Tibial nerve (tissue), 4 donors: ENCODE data around the gene GPX4. TPM values are rescaled to one million over a fixed set of nuclear protein-coding genes. Genes with fewer than 3 reads are reported as not detected.

Experiments used
- DNase-seq, 2 donors: peaks; one replicate each; pipeline ENCODE4 v3.0.0-alpha.2; 2019; ENCODE audit warnings: low spot score in 2 of 2
- H3K27ac ChIP-seq, 4 donors: fragments of 200-600 bp; sonication (generic) in 3 of 4; one replicate each; pipeline ENCODE4 v1.5.1; 2017 to 2019; ENCODE audit warnings: mild to moderate bottlenecking in 1 of 4
- H3K27me3 ChIP-seq, 2 donors: fragments of 200-600 bp; sonication (generic) in 1 of 2; one replicate each; pipeline versions ENCODE4 v1.5.1 to v1.6.0; 2017 to 2019
- H3K36me3 ChIP-seq, 3 donors: fragments of 200-600 bp; sonication (generic); one replicate each; pipeline ENCODE4 v1.5.1; 2018 to 2019
- H3K4me1 ChIP-seq, 4 donors: fragments of 200-600 bp; sonication (generic) in 3 of 4; one replicate each; pipeline ENCODE4 v1.5.1; 2017 to 2019
- H3K4me3 ChIP-seq, 4 donors: fragments of 200-600 bp; sonication (generic) in 3 of 4; one replicate each; pipeline ENCODE4 v1.5.1; 2017 to 2019; ENCODE audit warnings: mild to moderate bottlenecking in 1 of 4, moderate library complexity in 1 of 4
- H3K9me3 ChIP-seq, 4 donors: fragments of 200-600 bp; sonication (generic) in 3 of 4; one replicate each; pipeline ENCODE4 v1.5.1; 2017 to 2019
- CTCF ChIP-seq, 5 experiments: fragments of 200-600 bp in 3 of 5; fragments of 450-650 bp in 2 of 5; sonication (generic) in 3 of 5; IDR thresholded peaks; one replicate each; pipeline ENCODE4 v1.5.1; 2016 to 2019; ENCODE audit warnings: antibody characterized with exemption in 5 of 5, mild to moderate bottlenecking in 3 of 5, moderate library complexity in 2 of 5
- EP300 ChIP-seq, 2 donors: sonication (generic); formaldehyde crosslinking; IDR thresholded peaks; one replicate each; pipeline ENCODE4 v1.6.1; 2017; ENCODE audit warnings: antibody characterized with exemption in 2 of 2, mild to moderate bottlenecking in 1 of 2
- POLR2A ChIP-seq, 2 donors: fragments of 450-650 bp; IDR thresholded peaks; one replicate each; pipeline ENCODE4 v1.6.1; 2017; ENCODE audit warnings: antibody characterized with exemption in 2 of 2, mild to moderate bottlenecking in 2 of 2, moderate library complexity in 2 of 2
- WGBS, 2 donors: methylation state at CpG; one replicate each; pipeline ENCODE4 v1.1.5; 2018; 5-methylcytosine and 5-hydroxymethylcytosine counted together
- total RNA-seq, 4 donors: library from RNA; depleted of rRNA; stranded (reverse); fragments of >200 nt; gene quantifications; one replicate each; pipeline ENCODE4 v1.1.0, GENCODE V29; 2016

The GPX4 gene
- total RNA-seq, 4 donors from 2014 or later = 337 to 518 (median 493) TPM

GRCh38 chr19:1098177-1099051 is 5.4 kb upstream of the GPX4 start:
- TF ChIP-seq POLR2A (IDR thresholded peaks at IDR 0.05) = no peak
- TF ChIP-seq CTCF (IDR thresholded peaks at IDR 0.05) = no peak
- no peak for TF ChIP-seq EP300 (IDR thresholded peaks at IDR 0.05)
- Histone ChIP-seq H3K27me3 (no peaks in the 10 kb centered on the region), H3K36me3 (peaks cover 0 to 4% (median 3%) of the 10 kb centered on the region in 3 donors), H3K27ac (peak overlapping the region; percentile 41 to 95 (median 78)), H3K4me1 (peaks cover 0 to 81% (median 64%) of the 10 kb centered on the region in 4 donors), H3K4me3 (no peak overlapping the region), H3K9me3 (no peaks in the 10 kb centered on the region)
- DNase-seq = no peak
- WGBS, 2 donors = 41 to 42% methylated on average over 14 to 15 of the region's 15 CpGs

GRCh38 chr19:1101337-1101698 is 2.5 kb upstream of the GPX4 start:
- peak overlapping the region in 1 of 4 donors; percentile 0 for H3K4me3 ChIP-seq
- no peaks in the 10 kb centered on the region for H3K27me3 ChIP-seq
- WGBS, 2 donors = 13 to 17% methylated on average over 7 to 9 of the region's 9 CpGs
- no peak for TF ChIP-seq EP300 (IDR thresholded peaks at IDR 0.05)
- TF ChIP-seq POLR2A (IDR thresholded peaks at IDR 0.05) = no peak
- no peaks in the 10 kb centered on the region for H3K9me3 ChIP-seq
- peaks cover 0 to 6% (median 1%) of the 10 kb centered on the region in 3 donors for H3K36me3 ChIP-seq
- H3K4me1 ChIP-seq = peaks cover 0 to 77% (median 64%) of the 10 kb centered on the region in 4 donors
- peak overlapping the region; percentile 91 to 99 (median 94) for H3K27ac ChIP-seq
- DNase-seq = peak in 1 of 2 donors; percentile 48

GRCh38 chr19:1102407-1103131 is 1.2 kb upstream of the GPX4 start:
- DNase-seq = peak in 1 of 2 donors; percentile 82

GRCh38 chr19:1103132-1103707 is 574 bp upstream of the GPX4 start:
- peaks cover 0 to 80% (median 60%) of the 10 kb centered on the region in 4 donors for H3K4me1 ChIP-seq
- peaks cover 3 to 25% (median 4%) of the 10 kb centered on the region in 3 donors for H3K36me3 ChIP-seq
- H3K9me3 ChIP-seq = no peaks in the 10 kb centered on the region
- TF ChIP-seq CTCF (IDR thresholded peaks at IDR 0.05) = no peak
- TF ChIP-seq POLR2A (IDR thresholded peaks at IDR 0.05) = no peak
- no peak for TF ChIP-seq EP300 (IDR thresholded peaks at IDR 0.05)
- 28 to 32% methylated on average over 18 to 20 of the region's 20 CpGs for WGBS, 2 donors
- peak overlapping the region; percentile 91 to 99 (median 94) for H3K27ac ChIP-seq
- H3K4me3 ChIP-seq = peak overlapping the region; percentile 39 to 88 (median 54)
- no peak for DNase-seq
- no peaks in the 10 kb centered on the region for H3K27me3 ChIP-seq

More at GRCh38 chr19:1102407-1103131, 1.2 kb upstream of the GPX4 start:
- TF ChIP-seq POLR2A (IDR thresholded peaks at IDR 0.05) (no peak), EP300 (IDR thresholded peaks at IDR 0.05) (peak; percentile 27 to 88)
- WGBS, 2 donors = 53 to 56% methylated on average over 17 of the region's 17 CpGs
- H3K27ac ChIP-seq = peak overlapping the region; percentile 91 to 99 (median 94)
- H3K36me3 ChIP-seq = peaks cover 0 to 19% (median 4%) of the 10 kb centered on the region in 3 donors
- H3K27me3 ChIP-seq = no peaks in the 10 kb centered on the region
- peak overlapping the region in 3 of 4 donors; percentile 4 to 15 (median 4) for H3K4me3 ChIP-seq
- no peaks in the 10 kb centered on the region for H3K9me3 ChIP-seq
- peaks cover 0 to 86% (median 65%) of the 10 kb centered on the region in 4 donors for H3K4me1 ChIP-seq

- peak; percentile 59 to 67 for DNase-seq
- peak overlapping the region; percentile 91 to 99 (median 97) for H3K27ac ChIP-seq
- H3K36me3 ChIP-seq = peaks cover 3 to 38% (median 14%) of the 10 kb centered on the region in 3 donors
- TF ChIP-seq POLR2A (IDR thresholded peaks at IDR 0.05) = peak in 1 of 2 donors; percentile 31
- no peak for TF ChIP-seq EP300 (IDR thresholded peaks at IDR 0.05)
- TF ChIP-seq CTCF (IDR thresholded peaks at IDR 0.05) = peak in 2 of 5 experiments; percentile 30 to 52
- H3K27me3 ChIP-seq = no peaks in the 10 kb centered on the region
- peak overlapping the region; percentile 61 to 98 (median 82) for H3K4me3 ChIP-seq
- no peaks in the 10 kb centered on the region for H3K9me3 ChIP-seq
- peaks cover 0 to 68% (median 48%) of the 10 kb centered on the region in 4 donors for H3K4me1 ChIP-seq
- 2% methylated on average over 38 to 45 of the region's 93 CpGs for WGBS, 2 donors
Measured at GRCh38 chr19:1104311-1105007, 665 bp downstream of the GPX4 start.
